Measurements from ENCODE around the gene RABGEF1.
"Not testable (repeated sequence)": the region's sequence is repeated elsewhere in the genome, so short reads cannot be mapped to it uniquely, and the experiment has no call there.

DNA sequence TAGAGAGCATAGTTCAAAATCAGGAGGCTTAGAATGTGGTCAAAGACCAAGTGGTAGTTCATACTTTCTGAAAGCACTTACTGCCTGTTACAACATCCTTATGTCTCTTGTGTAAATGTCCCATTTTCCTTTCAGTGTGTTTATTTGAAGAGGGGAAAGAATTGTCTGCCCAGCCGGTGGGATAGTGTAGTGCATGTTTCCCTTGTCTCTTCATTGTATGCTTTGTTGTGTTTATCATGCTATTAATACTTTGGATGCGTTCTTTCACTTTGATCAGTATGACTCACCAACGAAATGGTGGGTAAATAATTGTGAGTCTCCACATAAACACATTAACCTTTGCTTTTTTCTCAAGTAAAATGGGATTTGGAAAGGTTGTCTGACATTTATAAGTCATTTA lies 42.3 kb downstream of the RABGEF1 start:
- TF ChIP-seq ZFP3 (CRISPR knock-in tag; IDR thresholded peaks at IDR 0.05); BACH2 (CRISPR knock-in tag; IDR thresholded peaks at IDR 0.05; ENCODE audit: borderline replicate concordance); RARB (CRISPR knock-in tag; IDR thresholded peaks at IDR 0.05); ARNTL (CRISPR knock-in tag; IDR thresholded peaks at IDR 0.05; ENCODE audit: borderline replicate concordance, low read depth); ISL1 (CRISPR knock-in tag; IDR thresholded peaks at IDR 0.05): not testable (repeated sequence)
- TF ChIP-seq, protein P1, sequence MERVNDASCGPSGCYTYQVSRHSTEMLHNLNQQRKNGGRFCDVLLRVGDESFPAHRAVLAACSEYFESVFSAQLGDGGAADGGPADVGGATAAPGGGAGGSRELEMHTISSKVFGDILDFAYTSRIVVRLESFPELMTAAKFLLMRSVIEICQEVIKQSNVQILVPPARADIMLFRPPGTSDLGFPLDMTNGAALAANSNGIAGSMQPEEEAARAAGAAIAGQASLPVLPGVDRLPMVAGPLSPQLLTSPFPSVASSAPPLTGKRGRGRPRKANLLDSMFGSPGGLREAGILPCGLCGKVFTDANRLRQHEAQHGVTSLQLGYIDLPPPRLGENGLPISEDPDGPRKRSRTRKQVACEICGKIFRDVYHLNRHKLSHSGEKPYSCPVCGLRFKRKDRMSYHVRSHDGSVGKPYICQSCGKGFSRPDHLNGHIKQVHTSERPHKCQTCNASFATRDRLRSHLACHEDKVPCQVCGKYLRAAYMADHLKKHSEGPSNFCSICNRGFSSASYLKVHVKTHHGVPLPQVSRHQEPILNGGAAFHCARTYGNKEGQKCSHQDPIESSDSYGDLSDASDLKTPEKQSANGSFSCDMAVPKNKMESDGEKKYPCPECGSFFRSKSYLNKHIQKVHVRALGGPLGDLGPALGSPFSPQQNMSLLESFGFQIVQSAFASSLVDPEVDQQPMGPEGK (CRISPR knock-in tag; IDR thresholded peaks at IDR 0.05; ENCODE audit: borderline replicate concordance): not testable (repeated sequence)
- TF ChIP-seq, protein P2, sequence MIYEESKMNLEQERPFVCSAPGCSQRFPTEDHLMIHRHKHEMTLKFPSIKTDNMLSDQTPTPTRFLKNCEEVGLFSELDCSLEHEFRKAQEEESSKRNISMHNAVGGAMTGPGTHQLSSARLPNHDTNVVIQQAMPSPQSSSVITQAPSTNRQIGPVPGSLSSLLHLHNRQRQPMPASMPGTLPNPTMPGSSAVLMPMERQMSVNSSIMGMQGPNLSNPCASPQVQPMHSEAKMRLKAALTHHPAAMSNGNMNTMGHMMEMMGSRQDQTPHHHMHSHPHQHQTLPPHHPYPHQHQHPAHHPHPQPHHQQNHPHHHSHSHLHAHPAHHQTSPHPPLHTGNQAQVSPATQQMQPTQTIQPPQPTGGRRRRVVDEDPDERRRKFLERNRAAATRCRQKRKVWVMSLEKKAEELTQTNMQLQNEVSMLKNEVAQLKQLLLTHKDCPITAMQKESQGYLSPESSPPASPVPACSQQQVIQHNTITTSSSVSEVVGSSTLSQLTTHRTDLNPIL (CRISPR knock-in tag; IDR thresholded peaks at IDR 0.05; ENCODE audit: low read depth): not testable (repeated sequence)
- TF ChIP-seq, protein P3, sequence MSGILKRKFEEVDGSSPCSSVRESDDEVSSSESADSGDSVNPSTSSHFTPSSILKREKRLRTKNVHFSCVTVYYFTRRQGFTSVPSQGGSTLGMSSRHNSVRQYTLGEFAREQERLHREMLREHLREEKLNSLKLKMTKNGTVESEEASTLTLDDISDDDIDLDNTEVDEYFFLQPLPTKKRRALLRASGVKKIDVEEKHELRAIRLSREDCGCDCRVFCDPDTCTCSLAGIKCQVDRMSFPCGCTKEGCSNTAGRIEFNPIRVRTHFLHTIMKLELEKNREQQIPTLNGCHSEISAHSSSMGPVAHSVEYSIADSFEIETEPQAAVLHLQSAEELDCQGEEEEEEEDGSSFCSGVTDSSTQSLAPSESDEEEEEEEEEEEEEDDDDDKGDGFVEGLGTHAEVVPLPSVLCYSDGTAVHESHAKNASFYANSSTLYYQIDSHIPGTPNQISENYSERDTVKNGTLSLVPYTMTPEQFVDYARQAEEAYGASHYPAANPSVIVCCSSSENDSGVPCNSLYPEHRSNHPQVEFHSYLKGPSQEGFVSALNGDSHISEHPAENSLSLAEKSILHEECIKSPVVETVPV (CRISPR knock-in tag; IDR thresholded peaks at IDR 0.05): not testable (repeated sequence)
